Vagina (tissue), 2 donors: ENCODE results near the gene SBK2.
"Not testable (repeated sequence)": the region's sequence is repeated elsewhere in the genome, so short reads cannot be mapped to it uniquely, and the experiment has no call there.

Experiments used
- CTCF ChIP-seq, 3 experiments: fragments of 450-650 bp in 2 of 3; fragments of 200-600 bp in 1 of 3; sonication (generic) in 1 of 3; IDR thresholded peaks; one replicate each; pipeline ENCODE4 v1.5.1; 2017 to 2019; ENCODE audit warnings: antibody characterized with exemption in 3 of 3, mild to moderate bottlenecking in 2 of 3, moderate library complexity in 2 of 3
- POLR2A ChIP-seq, 2 donors: fragments of 450-650 bp; IDR thresholded peaks; one replicate each; pipeline ENCODE4 v1.6.1; 2017; ENCODE audit warnings: antibody characterized with exemption in 2 of 2, mild to moderate bottlenecking in 2 of 2, moderate library complexity in 2 of 2
- POLR2AphosphoS5 ChIP-seq, 2 donors: sonication (generic); formaldehyde crosslinking; IDR thresholded peaks; one replicate each; pipeline ENCODE4 v1.9.0; 2017; ENCODE audit warnings: antibody characterized with exemption in 2 of 2, mild to moderate bottlenecking in 2 of 2, low read depth in 1 of 2; ENCODE audit not compliant: insufficient read depth in 1 of 2

GRCh38 chr19:55496820-55497219 is 40.1 kb downstream of the SBK2 start:
- TF ChIP-seq CTCF (IDR thresholded peaks at IDR 0.05); POLR2AphosphoS5 (IDR thresholded peaks at IDR 0.05; ENCODE audit: insufficient read depth in 1 of 2, low read depth in 1 of 2); POLR2A (IDR thresholded peaks at IDR 0.05): not testable (repeated sequence)
